Aorta (tissue), 5 donors: ENCODE measurements around the gene FAM43A. TPM values are rescaled to one million over a fixed set of nuclear protein-coding genes. Genes with fewer than 3 reads are reported as not detected.

Source experiments
- ATAC-seq: fragments of 200-7000 bp; cut with Tn5 transposase; one replicate; pipeline ENCODE4 v1.9.1; 2022; ENCODE audit warnings: moderate library complexity; ENCODE audit not compliant: low FRiP score
- DNase-seq, 2 donors: peaks; one replicate each; pipeline ENCODE4 v3.0.0-alpha.2; 2020
- H3K27ac ChIP-seq, 2 donors: one replicate each; pipeline ENCODE4 v1.5.1; 2013; ENCODE audit warnings: low read length in 2 of 2, mild to moderate bottlenecking in 2 of 2, moderate library complexity in 2 of 2, control low read depth in 1 of 2, inconsistent platforms in 1 of 2, low read depth in 1 of 2
- H3K27me3 ChIP-seq, 2 donors: one replicate each; pipeline ENCODE4 v1.6.1; 2013; ENCODE audit warnings: control low read depth in 1 of 2, low read length in 1 of 2, mild to moderate bottlenecking in 1 of 2, moderate library complexity in 1 of 2; ENCODE audit not compliant: insufficient read depth in 2 of 2, control insufficient read depth in 1 of 2
- H3K36me3 ChIP-seq, 2 donors: one replicate each; pipeline ENCODE4 v1.6.1; 2013; ENCODE audit warnings: control low read depth in 1 of 2, low read length in 1 of 2, mild to moderate bottlenecking in 1 of 2; ENCODE audit not compliant: insufficient read depth in 2 of 2, control insufficient read depth in 1 of 2
- H3K4me1 ChIP-seq, 2 donors: one replicate each; pipeline ENCODE4 v1.6.1; 2013; ENCODE audit warnings: low read length in 2 of 2, control low read depth in 1 of 2, mild to moderate bottlenecking in 1 of 2, moderate library complexity in 1 of 2; ENCODE audit not compliant: insufficient read depth in 2 of 2, control insufficient read depth in 1 of 2
- H3K4me3 ChIP-seq, 2 donors: one replicate each; pipeline ENCODE4 v1.5.1; 2013; ENCODE audit warnings: low read length in 2 of 2, control low read depth in 1 of 2, mild to moderate bottlenecking in 1 of 2
- H3K9me3 ChIP-seq: one replicate; pipeline ENCODE4 v1.6.1; 2013; ENCODE audit warnings: mild to moderate bottlenecking, low read length; ENCODE audit not compliant: control insufficient read depth
- WGBS, 2 donors: extraction: QIAGEN DNeasy Blood & Tissue Kit; methylation state at CpG; one replicate each; pipeline ENCODE4 v1.1.7; 2013; 5-methylcytosine and 5-hydroxymethylcytosine counted together
- intact Hi-C, 2 donors: fragments of 100-400 bp; cut with DNase I; formaldehyde crosslinking; loops; one replicate each; pipeline versions ENCODE4 v1.14.2 to v1.15.0; 2022
- long read RNA-seq, 2 donors: library from polyadenylated mRNA; unstranded; transcript quantifications; one replicate each; pipeline ENCODE4 v2.0.0, GENCODE V29; 2020 to 2021
- polyA plus RNA-seq, 2 donors: library from polyadenylated mRNA; stranded (reverse); fragments of 200-250 nt; gene quantifications; one replicate each; pipeline ENCODE4 v1.2.3, GENCODE V29; 2013
- total RNA-seq, 2 donors: library from RNA; stranded (reverse); fragmentation: NEBNext Ultra II Directional; extraction: Animal tissue kit (Norgen Biotek cat#: 25700); gene quantifications; one replicate each; pipeline ENCODE4 v1.2.1, GENCODE V29; 2021
- donor health status: healthy with polysubstance abuse.
- donor health status: Bipolar disorder and iron deficiency.
- donor health status: DM: no; HTN: no; CAD: no.
- donor health status: DM: no; HTN: no; CAD: no.
- donor health status: DM: yes; HTN: yes; CAD: no.

Gene FAM43A
- total RNA-seq, result 10 to 100 TPM in 1 of 2 donors, 1 to 10 TPM in 1; 8.4 to 19.4 TPM
- 1 to 10 TPM; 1.4 to 1.9 TPM for polyA plus RNA-seq
- long read RNA-seq, donor 1, transcript FAM43A-201 (1 exons, 2,494 nt), result major isoform, 10 of 10 reads
- long read RNA-seq, donor 1, partial matches to known transcripts, result 0 of 10 reads
- long read RNA-seq, donor 1, other reads (novel, unspliced or antisense), result 0 of 10 reads
- long read RNA-seq, donor 2, transcript FAM43A-201 (1 exons, 2,494 nt), result major isoform, 32 of 32 reads
- long read RNA-seq, donor 2, partial matches to known transcripts, result 0 of 32 reads
- long read RNA-seq, donor 2, other reads (novel, unspliced or antisense), result 0 of 32 reads

- ATAC-seq, result peak; percentile 92
- Histone ChIP-seq H3K4me3 (peak within 1 kb of the TSS; percentile 34 to 60), H3K4me1 (no peaks in the 10 kb centered on the region), H3K27me3 (peaks cover 0 to 1% of the 10 kb centered on the region in 2 donors), H3K36me3 (no peaks in the 10 kb centered on the region), H3K9me3 (no peaks in the 10 kb centered on the region), H3K27ac (peak within 1 kb of the TSS in 1 of 2 donors; percentile 6)
- intact Hi-C loops, result loop anchor here (10.0 kb wide), 2 partner anchors 289 to 299 kb away; no protein-coding TSS in a partner anchor
- peak; percentile 94 to 97 for DNase-seq
- WGBS, 2 donors, result 0% methylated on average over 70 of the region's 70 CpGs
Measured at GRCh38 chr3:194685718-194686413, at the start of gene FAM43A. TSS of gene FAM43A (plus strand) at chr3:194685883. CDS start at chr3:194686827, 944 bp downstream.

DNA sequence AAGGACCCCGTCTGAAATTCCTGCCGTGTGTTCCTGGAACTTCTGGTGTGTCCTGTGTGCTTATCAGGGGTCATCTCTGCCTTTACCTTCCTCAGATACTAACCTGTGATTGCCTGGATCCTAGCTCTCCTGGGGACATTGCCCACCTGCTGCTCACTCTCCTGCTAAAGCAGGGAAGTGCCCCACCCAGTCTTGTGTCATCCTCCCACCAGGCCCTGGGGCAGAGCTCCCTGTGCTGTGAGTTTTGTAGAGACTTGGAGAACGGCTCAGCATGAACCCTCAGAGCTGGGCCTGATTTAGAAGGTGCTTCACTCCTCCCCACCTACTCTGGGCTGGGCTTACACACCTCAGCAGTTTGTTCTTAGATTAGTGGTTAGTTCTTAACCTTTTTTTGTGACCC is 48.6 kb upstream of the FAM43A start:
- Histone ChIP-seq H3K36me3 (peaks cover 0 to 1% of the 10 kb centered on the region in 2 donors), H3K4me3 (no peak overlapping the region), H3K4me1 (no peaks in the 10 kb centered on the region), H3K27ac (no peak overlapping the region), H3K27me3 (no peaks in the 10 kb centered on the region), H3K9me3 (no peaks in the 10 kb centered on the region)
- WGBS, 2 donors, result 81 to 86% methylated on average over 3 of the region's 3 CpGs
- DNase-seq (no peak), ATAC-seq (no peak)
- intact Hi-C loops, result no loop called here

DNA sequence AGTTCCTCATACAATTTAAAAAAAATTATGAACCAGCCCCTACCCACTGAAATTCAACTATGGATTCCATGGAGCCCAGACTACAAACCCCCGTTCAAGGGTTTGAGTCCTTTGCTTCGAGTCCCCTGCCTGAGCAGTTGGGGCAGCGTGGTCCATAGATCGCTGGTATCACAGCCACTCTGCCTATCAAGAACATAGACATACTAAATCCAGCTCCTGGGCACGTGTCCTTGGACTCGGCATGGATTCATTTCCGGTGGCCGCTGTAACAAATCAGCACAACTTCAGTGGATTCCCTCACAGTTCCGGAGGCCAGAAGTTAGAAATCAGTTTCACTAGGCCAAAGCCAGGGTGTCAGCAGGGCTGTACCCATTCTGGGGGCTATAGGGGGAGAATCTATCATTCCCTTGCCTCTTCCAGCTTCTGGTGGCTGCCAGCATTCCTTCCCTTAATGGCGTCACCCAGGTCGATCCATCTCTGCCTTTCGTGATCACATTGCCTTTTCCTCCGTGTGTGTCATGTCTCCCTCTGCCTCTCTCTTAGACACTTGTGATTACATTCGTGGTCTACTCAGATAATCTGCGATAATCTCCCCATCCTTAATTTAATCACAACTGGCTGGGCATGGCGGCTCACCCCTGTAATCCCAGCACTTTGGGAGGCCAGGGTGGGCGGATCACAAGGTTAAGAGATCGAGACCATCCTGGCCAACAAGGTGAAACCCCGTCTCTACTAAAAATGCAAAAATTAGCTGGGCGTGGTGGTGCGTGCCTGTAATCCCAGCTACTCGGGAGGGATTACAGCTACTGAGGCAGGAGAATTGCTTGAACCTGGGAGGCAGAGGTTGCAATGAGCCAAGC is 47.9 kb upstream of the FAM43A start:
- Histone ChIP-seq H3K4me1 (no peaks in the 10 kb centered on the region), H3K4me3 (no peak overlapping the region), H3K27ac (no peak overlapping the region), H3K27me3 (no peaks in the 10 kb centered on the region), H3K36me3 (peaks cover 0 to 1% of the 10 kb centered on the region in 2 donors), H3K9me3 (no peaks in the 10 kb centered on the region)
- intact Hi-C loops, result no loop called here
- WGBS, 2 donors, result 95 to 96% methylated on average over 22 of the region's 22 CpGs
- DNase-seq (no peak), ATAC-seq (no peak)

DNA sequence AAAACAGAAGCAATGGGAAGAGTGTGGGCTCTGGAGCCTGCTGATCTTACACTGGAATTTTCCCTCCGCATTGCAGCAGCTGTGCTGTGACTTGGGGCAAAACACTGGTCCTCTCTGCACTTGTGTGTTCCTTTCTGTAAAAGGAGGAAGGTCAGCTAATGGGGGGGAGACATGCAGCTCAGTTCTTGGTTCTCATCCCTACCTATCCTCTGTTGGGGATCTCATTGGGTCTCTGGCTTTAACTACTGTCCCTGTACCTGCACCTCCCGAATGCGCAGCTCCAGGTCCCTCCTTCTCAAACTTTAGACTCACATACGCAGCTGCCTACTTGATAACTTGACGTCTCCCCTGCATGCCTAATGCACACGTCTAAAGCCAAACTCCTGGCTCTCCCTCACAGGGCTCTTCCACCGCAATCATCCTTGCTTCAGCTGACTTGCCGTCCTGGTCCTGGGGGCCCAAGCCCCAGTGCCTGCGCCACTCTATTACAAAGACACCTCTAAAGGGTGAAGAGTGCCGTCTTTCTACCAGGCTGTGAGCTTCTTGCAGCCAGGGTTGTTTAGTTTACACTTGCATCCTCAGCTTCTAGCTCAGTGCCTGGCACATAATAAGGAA is 46.6 kb upstream of the FAM43A start:
- 95 to 97% methylated on average over 10 of the region's 10 CpGs for WGBS, 2 donors
- no peaks in the 10 kb centered on the region for H3K4me1 ChIP-seq
- ATAC-seq (no peak), DNase-seq (no peak)
- H3K36me3 ChIP-seq, result peaks cover 1 to 2% of the 10 kb centered on the region in 2 donors
- intact Hi-C loops, result no loop called here
- H3K9me3 ChIP-seq, result no peaks in the 10 kb centered on the region
- H3K27ac ChIP-seq, result no peak overlapping the region
- no peaks in the 10 kb centered on the region for H3K27me3 ChIP-seq
- H3K4me3 ChIP-seq, result no peak overlapping the region

DNA sequence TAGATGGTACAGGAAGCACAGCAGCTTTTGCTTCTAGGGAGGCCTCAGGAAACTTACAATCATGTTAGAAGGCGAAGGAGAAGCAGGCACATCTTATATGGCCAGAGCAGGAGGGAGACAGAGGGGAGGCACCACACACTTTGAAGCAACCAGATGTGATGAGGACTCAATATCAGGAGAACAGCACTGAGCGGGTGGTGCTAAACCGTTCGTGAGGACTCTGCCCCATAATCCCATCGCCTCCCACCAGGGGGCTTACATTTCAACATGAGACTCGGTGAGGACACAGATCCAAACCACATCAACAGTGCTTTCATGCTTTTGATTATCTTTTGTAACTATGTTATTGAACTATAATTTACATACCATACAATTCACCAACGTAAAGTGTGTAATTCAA is 44.9 kb upstream of the FAM43A start:
- intact Hi-C loops, result no loop called here
- Histone ChIP-seq H3K36me3 (peaks cover 4 to 5% of the 10 kb centered on the region in 2 donors), H3K27ac (peak overlapping the region in 1 of 2 donors; percentile 32)

GRCh38 chr3:194642769-194643168 is 42.9 kb upstream of the FAM43A start:
- Histone ChIP-seq H3K27me3 (no peaks in the 10 kb centered on the region), H3K9me3 (no peaks in the 10 kb centered on the region), H3K4me3 (no peak overlapping the region), H3K27ac (no peak overlapping the region), H3K36me3 (peaks cover 4 to 5% of the 10 kb centered on the region in 2 donors), H3K4me1 (no peaks in the 10 kb centered on the region)
- 87 to 91% methylated on average over 2 of the region's 2 CpGs for WGBS, 2 donors
- intact Hi-C loops, result no loop called here
- ATAC-seq, result no peak
- DNase-seq, result no peak

More for the DNA sequence above, 44.9 kb upstream of the FAM43A start:
- Histone ChIP-seq H3K9me3 (no peaks in the 10 kb centered on the region), H3K4me3 (no peak overlapping the region), H3K4me1 (no peaks in the 10 kb centered on the region), H3K27me3 (no peaks in the 10 kb centered on the region)
- WGBS, 2 donors, result 75 to 90% methylated on average over 7 of the region's 7 CpGs
- DNase-seq (no peak), ATAC-seq (no peak)

DNA sequence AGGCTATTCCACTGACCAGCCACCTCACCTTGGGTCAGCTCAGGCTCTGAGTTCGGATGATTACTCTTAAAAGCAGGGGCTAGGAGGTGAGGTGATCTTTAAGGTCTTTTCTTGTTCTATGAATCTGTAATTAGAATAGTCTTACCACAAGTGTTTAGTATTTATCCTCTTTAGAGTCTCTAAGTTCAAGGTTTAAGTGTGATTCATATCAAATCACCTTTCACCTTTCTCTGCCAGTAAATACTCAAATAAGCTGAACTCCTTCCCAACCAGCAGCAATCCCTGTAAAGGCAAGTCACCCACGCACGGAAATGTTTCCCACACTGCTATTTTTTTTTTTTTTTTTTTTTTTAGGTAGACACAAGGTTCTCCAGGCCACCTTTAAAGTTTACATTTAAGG is 37.9 kb upstream of the FAM43A start:
- Histone ChIP-seq H3K4me1 (no peaks in the 10 kb centered on the region), H3K36me3 (peaks cover 9 to 13% of the 10 kb centered on the region in 2 donors), H3K27ac (no peak overlapping the region), H3K9me3 (no peaks in the 10 kb centered on the region), H3K27me3 (no peaks in the 10 kb centered on the region), H3K4me3 (no peak overlapping the region)
- ATAC-seq, result no peak
- intact Hi-C loops, result no loop called here
- WGBS, 2 donors, result 78 to 79% methylated on average over 3 of the region's 3 CpGs
- DNase-seq, result no peak

DNA sequence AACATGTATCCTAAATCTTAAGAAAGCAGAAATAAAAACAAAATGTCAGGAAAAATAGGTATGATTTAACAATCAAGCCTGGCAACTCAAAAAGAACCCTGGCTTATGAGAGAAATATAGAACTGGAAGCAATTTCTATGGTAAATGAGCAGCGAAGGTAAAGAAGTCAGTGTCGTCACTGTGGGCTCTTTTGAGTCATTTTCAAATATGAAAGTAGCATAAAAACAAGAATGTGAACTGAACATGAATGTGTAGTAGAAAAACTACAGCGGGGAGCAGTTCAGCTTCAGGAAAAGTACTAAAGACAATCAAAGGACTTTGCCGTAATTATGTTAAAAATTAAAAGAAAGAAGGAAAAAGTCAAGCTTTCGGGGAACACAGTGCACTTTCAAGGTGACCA is 31.2 kb upstream of the FAM43A start:
- no peaks in the 10 kb centered on the region for H3K27me3 ChIP-seq
- peaks cover 7 to 8% of the 10 kb centered on the region in 2 donors for H3K36me3 ChIP-seq
- ATAC-seq (no peak), DNase-seq (no peak)
- intact Hi-C loops, result no loop called here
- H3K27ac ChIP-seq, result no peak overlapping the region
- H3K9me3 ChIP-seq, result no peaks in the 10 kb centered on the region
- WGBS, 2 donors, result 90 to 95% methylated on average over 5 of the region's 5 CpGs
- H3K4me3 ChIP-seq, result no peak overlapping the region
- H3K4me1 ChIP-seq, result no peaks in the 10 kb centered on the region
